Calu3 (cell line): Measurements from ENCODE around the gene LCLAT1. TPM values are rescaled to one million over a fixed set of nuclear protein-coding genes. Genes with fewer than 3 reads are reported as not detected.

Experiments used
- BruUV-seq: library from RNA; stranded (reverse); fragments of 400-500 nt; replicated peaks from 2 replicates; lab custom pipeline; 2021; lab: Mats Ljungman, UMichigan
- CTCF ChIA-PET: fragments of 300-600 bp; sonication (Branson Sonifier 250); formaldehyde crosslinking; loops from one replicate; lab custom pipeline; 2022; ENCODE audit warnings: antibody characterized with exemption; lab: Charles Lee
- DNase-seq: peaks from one replicate; pipeline ENCODE4 v3.0.0; 2022
- H3K27ac Mint-ChIP-seq: one replicate; pipeline ENCODE4 v1.8.0; 2022; ENCODE audit warnings: mixed read lengths; ENCODE audit not compliant: unreplicated experiment
- H3K27me3 Mint-ChIP-seq: one replicate; pipeline ENCODE4 v1.8.0; 2022; ENCODE audit warnings: mixed read lengths; ENCODE audit not compliant: unreplicated experiment
- H3K36me3 Mint-ChIP-seq: one replicate; pipeline ENCODE4 v1.8.0; 2022; ENCODE audit warnings: mild to moderate bottlenecking, moderate library complexity, mixed read lengths; ENCODE audit not compliant: insufficient read depth, unreplicated experiment
- H3K4me1 Mint-ChIP-seq: one replicate; pipeline ENCODE4 v1.8.0; 2022; ENCODE audit warnings: mild to moderate bottlenecking, low read depth, mixed read lengths; ENCODE audit not compliant: unreplicated experiment
- H3K4me3 Mint-ChIP-seq: one replicate; pipeline ENCODE4 v1.8.0; 2022; ENCODE audit warnings: mild to moderate bottlenecking, low read depth, moderate library complexity, mixed read lengths; ENCODE audit not compliant: unreplicated experiment
- H3K9me3 Mint-ChIP-seq: one replicate; pipeline ENCODE4 v1.8.0; 2022; ENCODE audit warnings: low read depth, mixed read lengths; ENCODE audit not compliant: unreplicated experiment
- intact Hi-C: fragments of 100-400 bp; cut with micrococcal nuclease; formaldehyde crosslinking; loops from one replicate; pipeline ENCODE4 v1.10.0; 2022; ENCODE audit not compliant: unreplicated experiment
- total RNA-seq: library from RNA; stranded (reverse); gene quantifications from 2 replicates; pipeline ENCODE4 v1.2.3, GENCODE V29; 2022
- TF ChIP-seq, protein P1 (sequence below): fragments of 200-600 bp; IDR thresholded peaks from one replicate; pipeline ENCODE4 v1.8.0; 2022; ENCODE audit warnings: antibody characterized with exemption; ENCODE audit not compliant: unreplicated experiment

LCLAT1 gene
- total RNA-seq, 1 experiment from 2014 or later = 47.6 TPM

DNA sequence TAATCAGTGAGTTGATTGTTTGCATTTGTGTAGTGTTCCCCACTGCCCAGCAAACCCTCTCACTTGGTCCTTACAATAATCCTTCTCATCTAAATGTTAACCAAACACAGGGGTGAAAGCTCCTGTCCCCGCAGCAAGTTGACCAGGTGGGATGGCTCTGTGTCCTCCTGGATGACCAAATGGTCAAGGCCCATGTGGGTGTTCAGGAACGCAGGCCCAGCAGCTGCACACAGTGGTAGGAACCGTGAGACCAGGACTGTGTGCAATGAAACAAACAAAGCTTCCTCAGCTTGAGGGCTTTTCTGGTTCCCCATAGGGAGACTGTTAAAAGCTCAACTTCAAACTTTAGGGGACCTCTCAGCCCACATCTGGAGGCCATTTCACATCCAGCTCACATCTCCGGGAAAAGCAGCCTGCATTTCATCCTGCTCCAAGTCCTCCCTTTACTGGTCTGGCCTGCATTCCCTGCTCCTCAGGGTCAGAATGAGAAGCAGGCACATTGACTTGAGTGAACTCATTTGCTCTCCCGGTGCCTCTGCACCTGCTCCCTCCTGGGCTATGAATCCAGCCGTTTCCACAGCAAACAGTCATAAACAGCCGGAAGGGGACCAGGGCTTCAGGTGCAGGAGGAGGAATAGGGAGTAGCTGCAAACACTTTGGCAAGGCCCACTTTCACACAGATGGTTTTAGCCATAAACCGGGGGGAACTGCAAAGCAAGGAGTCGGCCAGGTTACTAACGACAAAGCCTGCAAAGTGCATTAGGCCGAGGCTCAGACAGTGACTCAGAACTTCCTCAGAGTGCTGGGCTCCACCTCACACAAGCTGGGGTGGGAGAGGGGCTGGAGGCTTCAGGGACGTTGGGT is 215.5 kb downstream of the LCLAT1 start:
- Mint-ChIP-seq H3K4me1 (no peaks in the 10 kb centered on the region), H3K27me3 (peaks cover 25% of the 10 kb centered on the region), H3K36me3 (no peaks in the 10 kb centered on the region), H3K27ac (no peak overlapping the region), H3K9me3 (peaks cover 8% of the 10 kb centered on the region), H3K4me3 (no peak overlapping the region)
- DNase-seq = no peak
- TF ChIP-seq, protein P1, sequence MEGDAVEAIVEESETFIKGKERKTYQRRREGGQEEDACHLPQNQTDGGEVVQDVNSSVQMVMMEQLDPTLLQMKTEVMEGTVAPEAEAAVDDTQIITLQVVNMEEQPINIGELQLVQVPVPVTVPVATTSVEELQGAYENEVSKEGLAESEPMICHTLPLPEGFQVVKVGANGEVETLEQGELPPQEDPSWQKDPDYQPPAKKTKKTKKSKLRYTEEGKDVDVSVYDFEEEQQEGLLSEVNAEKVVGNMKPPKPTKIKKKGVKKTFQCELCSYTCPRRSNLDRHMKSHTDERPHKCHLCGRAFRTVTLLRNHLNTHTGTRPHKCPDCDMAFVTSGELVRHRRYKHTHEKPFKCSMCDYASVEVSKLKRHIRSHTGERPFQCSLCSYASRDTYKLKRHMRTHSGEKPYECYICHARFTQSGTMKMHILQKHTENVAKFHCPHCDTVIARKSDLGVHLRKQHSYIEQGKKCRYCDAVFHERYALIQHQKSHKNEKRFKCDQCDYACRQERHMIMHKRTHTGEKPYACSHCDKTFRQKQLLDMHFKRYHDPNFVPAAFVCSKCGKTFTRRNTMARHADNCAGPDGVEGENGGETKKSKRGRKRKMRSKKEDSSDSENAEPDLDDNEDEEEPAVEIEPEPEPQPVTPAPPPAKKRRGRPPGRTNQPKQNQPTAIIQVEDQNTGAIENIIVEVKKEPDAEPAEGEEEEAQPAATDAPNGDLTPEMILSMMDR = no peak
- intact Hi-C loops = no loop called here
- no TSS peak for BruUV-seq
- CTCF ChIA-PET = no interaction called here

DNA sequence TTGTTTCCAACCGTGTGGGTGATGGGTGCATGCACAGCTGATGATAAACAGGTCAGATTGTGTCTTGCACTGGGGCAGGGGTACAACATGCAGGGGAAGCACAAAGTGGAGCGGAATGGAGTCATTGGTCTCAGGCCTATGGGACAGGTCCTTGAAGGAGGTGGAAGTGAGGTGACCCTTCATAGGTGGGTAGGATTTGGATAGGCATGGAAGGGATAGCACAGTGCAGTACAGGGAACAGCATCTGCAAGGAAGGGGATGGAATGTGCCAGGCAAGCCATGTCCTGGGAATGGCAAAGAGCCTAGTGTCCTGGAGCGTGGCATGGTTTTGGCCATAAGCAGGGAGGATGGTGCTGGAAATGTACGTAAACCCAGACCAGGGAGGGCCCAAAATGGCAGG is 216.3 kb downstream of the LCLAT1 start:
- no peak overlapping the region for H3K4me3 Mint-ChIP-seq
- peaks cover 18% of the 10 kb centered on the region for H3K27me3 Mint-ChIP-seq
- BruUV-seq = no TSS peak

DNA sequence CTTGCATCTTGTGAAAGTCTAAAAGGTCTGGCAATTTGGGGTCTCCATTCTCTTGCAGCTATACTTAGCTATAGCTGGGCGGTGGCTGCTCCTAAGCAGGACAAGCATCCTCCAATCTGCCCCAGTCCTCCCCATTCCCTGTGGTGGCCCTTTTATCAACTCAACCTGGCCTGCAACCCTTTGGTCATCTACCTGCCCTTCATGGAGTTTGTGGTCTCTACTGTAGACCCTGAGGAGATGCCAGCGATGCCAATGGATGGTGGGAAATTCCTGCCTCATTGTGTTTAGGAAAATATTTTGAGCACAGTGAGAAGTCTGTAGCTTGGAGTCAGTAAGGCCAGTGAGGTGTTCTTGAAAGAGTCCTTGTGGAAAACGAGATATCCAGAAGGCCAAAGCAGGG is 216.8 kb downstream of the LCLAT1 start:
- intact Hi-C loops = no loop called here
- no peak for DNase-seq
- CTCF ChIA-PET = no interaction called here
- BruUV-seq = no TSS peak
- Mint-ChIP-seq H3K27me3 (peaks cover 17% of the 10 kb centered on the region), H3K4me1 (no peaks in the 10 kb centered on the region), H3K36me3 (no peaks in the 10 kb centered on the region), H3K27ac (no peak overlapping the region), H3K9me3 (peaks cover 11% of the 10 kb centered on the region), H3K4me3 (no peak overlapping the region)
- TF ChIP-seq, protein P1 = no peak

More for the DNA sequence above, 216.3 kb downstream of the LCLAT1 start:
- TF ChIP-seq, protein P1 = no peak
- H3K4me1 Mint-ChIP-seq = no peaks in the 10 kb centered on the region
- CTCF ChIA-PET = no interaction called here
- no peak for DNase-seq
- H3K27ac Mint-ChIP-seq = no peak overlapping the region
- H3K9me3 Mint-ChIP-seq = peaks cover 11% of the 10 kb centered on the region
- no peaks in the 10 kb centered on the region for H3K36me3 Mint-ChIP-seq
- intact Hi-C loops = no loop called here

DNA sequence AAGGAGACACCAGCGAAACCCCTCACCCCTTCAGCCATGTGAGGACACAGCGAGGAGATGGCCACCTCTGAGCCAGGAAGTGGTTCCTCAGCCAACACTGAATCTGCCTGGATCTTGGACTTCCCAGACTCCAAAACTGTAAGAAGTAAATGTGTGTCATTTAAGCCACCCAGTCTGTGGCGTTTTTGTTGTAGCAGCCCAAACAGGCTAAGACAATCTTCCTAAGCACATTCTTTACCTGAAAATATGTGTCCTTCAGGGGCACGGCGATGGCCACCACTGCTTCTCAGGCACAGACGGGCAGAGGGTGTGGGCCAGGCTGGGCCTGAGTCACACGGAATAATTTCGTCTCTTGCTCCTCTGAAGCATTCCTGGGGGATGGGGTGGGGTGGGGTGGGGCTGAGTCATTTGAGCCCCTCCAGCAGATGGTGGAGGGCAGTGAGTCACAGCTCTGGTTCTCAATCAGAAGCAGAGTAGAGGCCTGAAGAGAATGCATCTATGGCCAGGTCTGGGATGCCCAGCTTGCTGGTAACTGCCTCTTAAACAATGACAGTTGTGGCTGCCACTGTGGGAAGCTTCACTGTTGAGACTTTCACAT is 217.8 kb downstream of the LCLAT1 start:
- Mint-ChIP-seq H3K4me3 (no peak overlapping the region), H3K27ac (no peak overlapping the region), H3K27me3 (peaks cover 7% of the 10 kb centered on the region), H3K9me3 (peaks cover 12% of the 10 kb centered on the region), H3K4me1 (no peaks in the 10 kb centered on the region), H3K36me3 (no peaks in the 10 kb centered on the region)
- no TSS peak for BruUV-seq
- CTCF ChIA-PET = interaction anchor here (0.9 kb wide), 1 partner anchor 31 kb away, joined by 3 read pairs; no protein-coding TSS in a partner anchor
- DNase-seq = peak; percentile 52
- intact Hi-C loops = no loop called here
- TF ChIP-seq, protein P1 = no peak
